NB4 (cell line): ENCODE results near the gene RHBDD1.

Source experiments
- CTCF ChIP-seq: IDR thresholded peaks from one replicate; pipeline ENCODE4 v1.5.1; 2012; ENCODE audit warnings: low read depth, low read length
- MAX ChIP-seq: IDR thresholded peaks from 2 replicates; pipeline ENCODE4 v1.6.1; 2011; ENCODE audit warnings: low read depth, low read length

- TF ChIP-seq CTCF (no peak), MAX (no peak)
These were observed 32.4 kb upstream of the RHBDD1 start for GRCh38 chr2:226803410-226803809.
